ENCODE data around the gene AMZ2. TPM values are rescaled to one million over a fixed set of nuclear protein-coding genes. Genes with fewer than 3 reads are reported as not detected.
A peak's percentile ranks its signal among the peaks of the same experiment; 100 is the strongest.

The AMZ2 gene
- polyA plus RNA-seq, 10 donors, result 57.3 to 77.4 (median 68.3) TPM

GRCh38 chr17:68289473-68289872 is 41.6 kb downstream of the AMZ2 start:
- DNase-seq, result no peak

- no peak for DNase-seq
Observed at GRCh38 chr17:68289936-68290267, 42.1 kb downstream of the AMZ2 start.

GRCh38 chr17:68290268-68290954 is 42.6 kb downstream of the AMZ2 start:
- DNase-seq, result peak in 1 of 3 donors; percentile 60

- DNase-seq, result peak; percentile 64 to 86 (median 76)
Observed at GRCh38 chr17:68290955-68291835, 43.4 kb downstream of the AMZ2 start, which contains the start of the genes ARSG and SLC16A6. Gene ARSG, plus strand, starts transcription at chr17:68291495. Its CDS starts 15,999 bp downstream, at chr17:68307494. Gene SLC16A6, minus strand, starts transcription at chr17:68291127. Its CDS starts 12,807 bp downstream, at chr17:68278320.

GRCh38 chr17:68291836-68292688 is 44.2 kb downstream of the AMZ2 start:
- peak; percentile 38 to 87 (median 70) for DNase-seq

- no peak for DNase-seq
Observed at GRCh38 chr17:68292689-68293040, 44.8 kb downstream of the AMZ2 start.

GRCh38 chr17:68293490-68294195 is 45.8 kb downstream of the AMZ2 start:
- DNase-seq, result no peak

GRCh38 chr17:68294196-68294555 is 46.3 kb downstream of the AMZ2 start:
- DNase-seq, result no peak

GRCh38 chr17:68294617-68295016 is 46.8 kb downstream of the AMZ2 start:
- no peak for DNase-seq

- no peak for DNase-seq
Observed at GRCh38 chr17:68295086-68295485, 47.2 kb downstream of the AMZ2 start.

- no peak for DNase-seq
Observed at GRCh38 chr17:68296217-68297191, 48.7 kb downstream of the AMZ2 start.

GRCh38 chr17:68297195-68297594 is 49.4 kb downstream of the AMZ2 start:
- no peak for DNase-seq

GRCh38 chr17:68298601-68299000 is 50.8 kb downstream of the AMZ2 start:
- no peak for DNase-seq

- no peak for DNase-seq
Observed at GRCh38 chr17:68299817-68300216, 52.0 kb downstream of the AMZ2 start.

GRCh38 chr17:68301438-68301959 is 53.7 kb downstream of the AMZ2 start:
- no peak for DNase-seq

GRCh38 chr17:68302066-68302564 is 54.3 kb downstream of the AMZ2 start:
- no peak for DNase-seq

- DNase-seq, result no peak
Observed at GRCh38 chr17:68302666-68303065, 54.8 kb downstream of the AMZ2 start.

- no peak for DNase-seq
Observed at GRCh38 chr17:68304706-68305105, 56.9 kb downstream of the AMZ2 start.

GRCh38 chr17:68305142-68305541 is 57.3 kb downstream of the AMZ2 start:
- DNase-seq, result no peak

Data from muscle of back (tissue), 11 donors.